OCI-LY1 (cell line): ENCODE measurements around the gene FIGLA.

Experiments used
- H2AFZ ChIP-seq: fragments of 200-600 bp; sonication (generic), shearing (Covaris generic); 2 replicates; pipeline ENCODE4 v1.6.0; 2014; ENCODE audit warnings: antibody characterized with exemption, mild to moderate bottlenecking, low read length
- H3F3A ChIP-seq: fragments of 200-600 bp; sonication (generic), shearing (Covaris generic); 2 replicates; pipeline ENCODE4 v1.6.0; 2014; ENCODE audit warnings: mild to moderate bottlenecking, antibody characterized with exemption, low read length, moderate library complexity; ENCODE audit not compliant: insufficient read depth
- H3K27ac ChIP-seq: fragments of 200-600 bp; sonication (generic); 2 replicates; pipeline ENCODE4 v1.5.1; 2014; ENCODE audit warnings: low read length, mixed run types, mild to moderate bottlenecking, low read depth; ENCODE audit not compliant: poor library complexity, severe bottlenecking
- H3K27me3 ChIP-seq: fragments of 200-600 bp; sonication (generic); 2 replicates; pipeline ENCODE4 v1.6.0; 2014; ENCODE audit warnings: antibody characterized with exemption, mild to moderate bottlenecking, low read length, moderate library complexity; ENCODE audit not compliant: insufficient read depth
- H3K36me3 ChIP-seq: fragments of 200-600 bp; sonication (generic); 2 replicates; pipeline ENCODE4 v1.6.1; 2014; ENCODE audit warnings: mild to moderate bottlenecking, antibody characterized with exemption, low read length, moderate library complexity, mixed read lengths; ENCODE audit not compliant: insufficient read depth
- H3K4me1 ChIP-seq: fragments of 200-600 bp; sonication (generic); 2 replicates; pipeline ENCODE4 v1.5.1; 2014; ENCODE audit warnings: mild to moderate bottlenecking, low read length, moderate library complexity; ENCODE audit not compliant: insufficient read depth, severe bottlenecking
- H3K4me2 ChIP-seq: fragments of 200-600 bp; sonication (generic), shearing (Covaris generic); 2 replicates; pipeline ENCODE4 v1.6.1; 2014; ENCODE audit warnings: low read length
- H3K4me3 ChIP-seq: fragments of 200-600 bp; sonication (generic); 2 replicates; pipeline ENCODE4 v1.5.1; 2014; ENCODE audit warnings: low read length, low read depth, mild to moderate bottlenecking, mixed read lengths; ENCODE audit not compliant: poor library complexity, severe bottlenecking
- H3K79me2 ChIP-seq: fragments of 200-600 bp; shearing (Covaris generic); 2 replicates; pipeline ENCODE4 v1.6.1; 2016; ENCODE audit warnings: mixed run types, low read length, mixed read lengths; ENCODE audit not compliant: insufficient read depth
- H3K9ac ChIP-seq: fragments of 200-600 bp; sonication (generic), shearing (Covaris generic); 2 replicates; pipeline ENCODE4 v1.6.1; 2014; ENCODE audit warnings: mild to moderate bottlenecking, low read length, mixed read lengths
- H3K9me2 ChIP-seq: fragments of 200-600 bp; sonication (generic), shearing (Covaris generic); 2 replicates; pipeline ENCODE4 v1.6.1; 2014; ENCODE audit warnings: low read depth, mild to moderate bottlenecking, low read length, mixed read lengths
- H3K9me3 ChIP-seq: fragments of 200-600 bp; shearing (Covaris generic); 2 replicates; pipeline ENCODE4 v1.6.1; 2014; ENCODE audit warnings: low read length, mixed read lengths
- H4K20me1 ChIP-seq: fragments of 200-600 bp; sonication (generic), shearing (Covaris generic); 2 replicates; pipeline ENCODE4 v1.6.0; 2016; ENCODE audit warnings: mild to moderate bottlenecking, low read length; ENCODE audit not compliant: insufficient read depth
- EZH2 ChIP-seq: fragments of 200-600 bp; sonication (generic), shearing (Covaris generic); IDR thresholded peaks from 2 replicates; pipeline ENCODE4 v1.8.0; 2017; ENCODE audit warnings: borderline replicate concordance, mixed run types, mild to moderate bottlenecking, antibody characterized with exemption, low read length, moderate library complexity, mixed read lengths
- TF ChIP-seq, protein P1 (sequence below): fragments of 200-600 bp; sonication (generic), shearing (Covaris generic); IDR thresholded peaks from 2 replicates; pipeline ENCODE4 v1.5.1; 2017; ENCODE audit warnings: mild to moderate bottlenecking, antibody characterized with exemption, low read length, moderate library complexity, mixed read lengths

FIGLA gene

DNA sequence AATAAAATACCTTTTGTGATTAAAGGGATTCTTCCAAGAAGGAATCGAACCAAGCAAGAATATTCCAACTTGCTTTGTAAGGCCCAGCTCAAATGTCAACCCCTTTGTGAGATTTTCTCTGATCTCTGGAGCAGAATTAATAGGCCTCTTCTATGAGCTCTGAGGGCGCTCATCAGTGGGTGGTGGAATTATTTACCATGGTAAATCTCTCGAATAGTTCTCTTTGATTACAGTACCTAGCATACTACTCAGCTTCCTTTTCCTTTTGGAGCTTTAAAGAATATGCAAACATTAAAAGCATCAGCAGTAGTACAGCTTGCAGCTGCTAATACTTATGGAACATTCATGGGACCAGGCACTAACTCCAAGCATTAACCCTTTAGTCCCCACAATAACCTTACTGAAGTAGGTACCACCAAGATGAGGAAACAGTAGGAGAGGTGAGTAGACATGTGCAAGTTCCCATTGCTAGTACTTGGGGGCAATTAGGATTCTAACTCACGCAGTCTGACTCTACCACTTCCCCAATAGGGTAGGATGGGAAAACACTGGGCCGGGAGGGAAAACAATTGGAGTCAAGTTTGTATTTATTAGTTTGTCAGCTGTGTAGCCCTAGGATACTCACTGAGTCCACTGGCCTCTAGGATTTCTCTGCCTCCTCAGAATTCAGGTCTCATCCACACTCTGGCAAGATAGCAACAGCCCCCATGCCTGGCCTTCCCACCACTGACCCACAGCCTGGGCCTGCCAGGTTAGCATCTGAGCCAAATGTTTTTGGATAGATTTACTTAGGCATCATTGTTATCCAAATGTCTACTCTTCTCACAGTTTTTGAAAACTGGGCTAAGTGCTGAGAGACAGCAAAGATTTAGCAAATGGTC, 44.1 kb downstream of the FIGLA start:
- TF ChIP-seq, protein P1, sequence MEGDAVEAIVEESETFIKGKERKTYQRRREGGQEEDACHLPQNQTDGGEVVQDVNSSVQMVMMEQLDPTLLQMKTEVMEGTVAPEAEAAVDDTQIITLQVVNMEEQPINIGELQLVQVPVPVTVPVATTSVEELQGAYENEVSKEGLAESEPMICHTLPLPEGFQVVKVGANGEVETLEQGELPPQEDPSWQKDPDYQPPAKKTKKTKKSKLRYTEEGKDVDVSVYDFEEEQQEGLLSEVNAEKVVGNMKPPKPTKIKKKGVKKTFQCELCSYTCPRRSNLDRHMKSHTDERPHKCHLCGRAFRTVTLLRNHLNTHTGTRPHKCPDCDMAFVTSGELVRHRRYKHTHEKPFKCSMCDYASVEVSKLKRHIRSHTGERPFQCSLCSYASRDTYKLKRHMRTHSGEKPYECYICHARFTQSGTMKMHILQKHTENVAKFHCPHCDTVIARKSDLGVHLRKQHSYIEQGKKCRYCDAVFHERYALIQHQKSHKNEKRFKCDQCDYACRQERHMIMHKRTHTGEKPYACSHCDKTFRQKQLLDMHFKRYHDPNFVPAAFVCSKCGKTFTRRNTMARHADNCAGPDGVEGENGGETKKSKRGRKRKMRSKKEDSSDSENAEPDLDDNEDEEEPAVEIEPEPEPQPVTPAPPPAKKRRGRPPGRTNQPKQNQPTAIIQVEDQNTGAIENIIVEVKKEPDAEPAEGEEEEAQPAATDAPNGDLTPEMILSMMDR, result no peak
- TF ChIP-seq EZH2, result no peak
- no peak overlapping the region for H3K27ac ChIP-seq
- no peaks in the 10 kb centered on the region for H3F3A ChIP-seq
- no peak overlapping the region for H3K9ac ChIP-seq
- no peak overlapping the region for H3K4me2 ChIP-seq
- no peaks in the 10 kb centered on the region for H3K27me3 ChIP-seq
- no peaks in the 10 kb centered on the region for H3K9me3 ChIP-seq
- H3K4me3 ChIP-seq, result no peak overlapping the region
- no peaks in the 10 kb centered on the region for H4K20me1 ChIP-seq
- no peaks in the 10 kb centered on the region for H3K79me2 ChIP-seq
- no peak overlapping the region for H2AFZ ChIP-seq
- H3K9me2 ChIP-seq, result no peaks in the 10 kb centered on the region
- no peaks in the 10 kb centered on the region for H3K4me1 ChIP-seq
- H3K36me3 ChIP-seq, result no peaks in the 10 kb centered on the region

- H3F3A ChIP-seq, result no peaks in the 10 kb centered on the region
- H3K27ac ChIP-seq, result no peak overlapping the region
- no peaks in the 10 kb centered on the region for H3K9me2 ChIP-seq
- H3K4me2 ChIP-seq, result no peak overlapping the region
- H3K9me3 ChIP-seq, result no peaks in the 10 kb centered on the region
- no peak for TF ChIP-seq EZH2
- TF ChIP-seq, protein P1, result no peak
- no peak overlapping the region for H2AFZ ChIP-seq
- H3K4me1 ChIP-seq, result no peaks in the 10 kb centered on the region
- no peaks in the 10 kb centered on the region for H3K36me3 ChIP-seq
- no peaks in the 10 kb centered on the region for H3K27me3 ChIP-seq
- no peak overlapping the region for H3K9ac ChIP-seq
- no peak overlapping the region for H3K4me3 ChIP-seq
- H3K79me2 ChIP-seq, result no peaks in the 10 kb centered on the region
- no peaks in the 10 kb centered on the region for H4K20me1 ChIP-seq
These were observed 45.1 kb downstream of the FIGLA start for GRCh38 chr2:70745276-70745825.

DNA sequence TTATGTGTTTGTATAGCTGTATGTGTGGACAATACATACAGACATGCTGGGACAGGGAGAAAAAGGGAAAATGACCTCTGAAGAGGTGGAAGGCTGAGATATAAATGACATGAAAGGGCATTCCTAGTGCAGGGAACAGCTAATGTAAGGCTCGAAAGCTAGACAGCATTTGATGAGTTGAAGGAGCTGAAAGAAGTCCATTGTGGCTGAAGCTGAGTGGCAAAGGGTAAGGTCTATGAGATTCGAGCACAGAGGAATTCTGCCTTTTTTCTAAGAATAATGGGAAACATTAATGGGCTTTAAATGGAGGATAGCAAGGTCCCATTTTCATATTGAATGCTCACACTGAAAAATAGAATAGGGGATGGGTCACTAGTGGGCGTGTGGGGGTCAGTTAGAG, 46.0 kb downstream of the FIGLA start:
- Histone ChIP-seq H3K4me2 (no peak overlapping the region), H3K9me2 (no peaks in the 10 kb centered on the region), H3K79me2 (no peaks in the 10 kb centered on the region), H3K36me3 (no peaks in the 10 kb centered on the region), H3K4me3 (no peak overlapping the region), H3K27ac (no peak overlapping the region), H3K27me3 (no peaks in the 10 kb centered on the region), H3K9ac (no peak overlapping the region), H3F3A (no peaks in the 10 kb centered on the region), H3K9me3 (no peaks in the 10 kb centered on the region), H4K20me1 (no peaks in the 10 kb centered on the region), H3K4me1 (no peaks in the 10 kb centered on the region), H2AFZ (no peak overlapping the region)
- TF ChIP-seq, protein P1, result no peak
- no peak for TF ChIP-seq EZH2
